ENCODE measurements around the gene TBC1D30. TPM values are rescaled to one million over a fixed set of nuclear protein-coding genes. Genes with fewer than 3 reads are reported as not detected.
"Not testable (repeated sequence)": the region's sequence is repeated elsewhere in the genome, so short reads cannot be mapped to it uniquely, and the experiment has no call there.

Gene TBC1D30
- total RNA-seq, 8 experiments from 2014 or later, result 0.09 to 18.5 (median 5.4) TPM

GRCh38 chr12:64793610-64794009, 30.8 kb upstream of the TBC1D30 start:
- H3K27ac ChIP-seq, result no peak overlapping the region
- in situ Hi-C loops (cut with MboI; ENCODE audit: low pct_unique_long_range_greater_than_20kb in 2 of 9, low sequenced_read_pairs in 9 of 9, unreplicated experiment in 9 of 9), result loop anchor here in 1 of 9 experiments (25.0 kb wide), 1 partner anchor 319 kb away; the partner anchor contains the start of gene WIF1
- ATAC-seq (replicated peaks in 6 of 8), result no peak
- H3K4me1 ChIP-seq (replicated peaks in 1 of 2), result no peaks in the 10 kb centered on the region
- no peak overlapping the region for H3K4me3 ChIP-seq
- 11 to 67% (median 44%) methylated on average over 1 to 3 of the region's 3 CpGs; no CpG with 5 or more reads in 4 of the 10 experiments for WGBS, 10 experiments

GRCh38 chr12:64794305-64794704, 30.1 kb upstream of the TBC1D30 start:
- Histone ChIP-seq H3K4me3 (no peak overlapping the region), H3K4me1 (replicated peaks in 1 of 2) (no peaks in the 10 kb centered on the region), H3K27ac (no peak overlapping the region)
- no peak for ATAC-seq (replicated peaks in 6 of 8)
- 0 to 90% (median 49%) methylated on average over 1 to 3 of the region's 3 CpGs; no CpG with 5 or more reads in 2 of the 10 experiments for WGBS, 10 experiments
- in situ Hi-C loops (cut with MboI; ENCODE audit: low pct_unique_long_range_greater_than_20kb in 2 of 9, low sequenced_read_pairs in 9 of 9, unreplicated experiment in 9 of 9), result loop anchor here in 1 of 9 experiments (25.0 kb wide), 1 partner anchor 318 kb away; the partner anchor contains the start of gene WIF1

- WGBS, 10 experiments, result 42 to 100% (median 52%) methylated on average over 1 to 5 of the region's 5 CpGs
- in situ Hi-C loops (cut with MboI; ENCODE audit: low pct_unique_long_range_greater_than_20kb in 2 of 9, low sequenced_read_pairs in 9 of 9, unreplicated experiment in 9 of 9), result loop anchor here in 1 of 9 experiments (25.0 kb wide), 1 partner anchor 316 kb away; the partner anchor contains the start of gene WIF1
- Histone ChIP-seq H3K4me3 (no peak overlapping the region), H3K27ac (no peak overlapping the region), H3K4me1 (replicated peaks in 1 of 2) (no peaks in the 10 kb centered on the region)
- ATAC-seq (replicated peaks in 6 of 8), result peak; percentile 36 to 97 (median 64)
Measured at GRCh38 chr12:64796205-64796845, 28.1 kb upstream of the TBC1D30 start.

- Histone ChIP-seq H3K4me1 (replicated peaks in 1 of 2) (no peaks in the 10 kb centered on the region), H3K27ac (no peak overlapping the region), H3K4me3 (no peak overlapping the region)
- peak in 3 of 8 experiments; percentile 26 to 81 (median 64) for ATAC-seq (replicated peaks in 6 of 8)
- in situ Hi-C loops (cut with MboI; ENCODE audit: low pct_unique_long_range_greater_than_20kb in 2 of 9, low sequenced_read_pairs in 9 of 9, unreplicated experiment in 9 of 9), result loop anchor here in 1 of 9 experiments (25.0 kb wide), 1 partner anchor 315 kb away; the partner anchor contains the start of gene WIF1
- WGBS, 10 experiments, result 60 to 100% (median 83%) methylated on average over 1 of the region's 1 CpG; no CpG with 5 or more reads in 6 of the 10 experiments
Measured at GRCh38 chr12:64797156-64797555, 27.3 kb upstream of the TBC1D30 start.

GRCh38 chr12:64798165-64798564, 26.3 kb upstream of the TBC1D30 start:
- in situ Hi-C loops (cut with MboI; ENCODE audit: low pct_unique_long_range_greater_than_20kb in 2 of 9, low sequenced_read_pairs in 9 of 9, unreplicated experiment in 9 of 9), result loop anchor here in 1 of 9 experiments (25.0 kb wide), 1 partner anchor 314 kb away; the partner anchor contains the start of gene WIF1
- H3K4me1 ChIP-seq (replicated peaks in 1 of 2), result no peaks in the 10 kb centered on the region
- H3K4me3 ChIP-seq, result no peak overlapping the region
- no peak overlapping the region for H3K27ac ChIP-seq
- no peak for ATAC-seq (replicated peaks in 6 of 8)

GRCh38 chr12:64800640-64801039, 23.8 kb upstream of the TBC1D30 start:
- Histone ChIP-seq H3K27ac (no peak overlapping the region), H3K4me3 (no peak overlapping the region), H3K4me1 (replicated peaks in 1 of 2) (no peaks in the 10 kb centered on the region)
- 10 to 85% (median 69%) methylated on average over 1 to 5 of the region's 5 CpGs for WGBS, 10 experiments
- in situ Hi-C loops (cut with MboI; ENCODE audit: low pct_unique_long_range_greater_than_20kb in 2 of 9, low sequenced_read_pairs in 9 of 9, unreplicated experiment in 9 of 9), result no loop called here
- ATAC-seq (replicated peaks in 6 of 8), result no peak

GRCh38 chr12:64801381-64801780, 23.1 kb upstream of the TBC1D30 start:
- in situ Hi-C loops (cut with MboI; ENCODE audit: low pct_unique_long_range_greater_than_20kb in 2 of 9, low sequenced_read_pairs in 9 of 9, unreplicated experiment in 9 of 9), result no loop called here
- 0 to 100% (median 51%) methylated on average over 1 to 2 of the region's 2 CpGs; no CpG with 5 or more reads in 6 of the 10 experiments for WGBS, 10 experiments
- no peak overlapping the region for H3K27ac ChIP-seq
- no peak overlapping the region for H3K4me3 ChIP-seq
- H3K4me1 ChIP-seq (replicated peaks in 1 of 2), result no peaks in the 10 kb centered on the region
- no peak for ATAC-seq (replicated peaks in 6 of 8)

- peak in 4 of 8 experiments; percentile 28 to 84 (median 54) for ATAC-seq (replicated peaks in 6 of 8)
- H3K4me1 ChIP-seq (replicated peaks in 1 of 2); H3K27ac ChIP-seq; H3K4me3 ChIP-seq; in situ Hi-C loops (cut with MboI; ENCODE audit: low pct_unique_long_range_greater_than_20kb in 2 of 9, low sequenced_read_pairs in 9 of 9, unreplicated experiment in 9 of 9): not testable (repeated sequence)
- 0 to 28% (median 3%) methylated on average over 1 to 4 of the region's 8 CpGs; no CpG with 5 or more reads in 2 of the 10 experiments for WGBS, 10 experiments
Measured at GRCh38 chr12:64802180-64802775, 22.2 kb upstream of the TBC1D30 start.

GRCh38 chr12:64806173-64806572, 18.3 kb upstream of the TBC1D30 start:
- Histone ChIP-seq H3K27ac (no peak overlapping the region), H3K4me3 (no peak overlapping the region), H3K4me1 (replicated peaks in 1 of 2) (no peaks in the 10 kb centered on the region)
- ATAC-seq (replicated peaks in 6 of 8), result no peak
- in situ Hi-C loops (cut with MboI; ENCODE audit: low pct_unique_long_range_greater_than_20kb in 2 of 9, low sequenced_read_pairs in 9 of 9, unreplicated experiment in 9 of 9), result no loop called here
- WGBS, 10 experiments, result 14 to 100% (median 80%) methylated on average over 1 to 2 of the region's 2 CpGs; no CpG with 5 or more reads in 1 of the 10 experiments

- peak in 2 of 8 experiments; percentile 87 to 88 for ATAC-seq (replicated peaks in 6 of 8)
- H3K27ac ChIP-seq, result no peak overlapping the region
- H3K4me3 ChIP-seq, result no peak overlapping the region
- 32 to 90% (median 76%) methylated on average over 2 to 7 of the region's 7 CpGs for WGBS, 10 experiments
- in situ Hi-C loops (cut with MboI; ENCODE audit: low pct_unique_long_range_greater_than_20kb in 2 of 9, low sequenced_read_pairs in 9 of 9, unreplicated experiment in 9 of 9), result no loop called here
- no peaks in the 10 kb centered on the region for H3K4me1 ChIP-seq (replicated peaks in 1 of 2)
Measured at GRCh38 chr12:64806593-64807460, 17.6 kb upstream of the TBC1D30 start.

GRCh38 chr12:64808110-64808509, 16.3 kb upstream of the TBC1D30 start:
- 0 to 68% (median 55%) methylated on average over 2 to 5 of the region's 5 CpGs; no CpG with 5 or more reads in 1 of the 10 experiments for WGBS, 10 experiments
- Histone ChIP-seq H3K4me3 (no peak overlapping the region), H3K27ac (no peak overlapping the region), H3K4me1 (replicated peaks in 1 of 2) (no peaks in the 10 kb centered on the region)
- in situ Hi-C loops (cut with MboI; ENCODE audit: low pct_unique_long_range_greater_than_20kb in 2 of 9, low sequenced_read_pairs in 9 of 9, unreplicated experiment in 9 of 9), result no loop called here
- ATAC-seq (replicated peaks in 6 of 8), result no peak

- in situ Hi-C loops (cut with MboI; ENCODE audit: low pct_unique_long_range_greater_than_20kb in 2 of 9, low sequenced_read_pairs in 9 of 9, unreplicated experiment in 9 of 9), result no loop called here
- Histone ChIP-seq H3K4me1 (replicated peaks in 1 of 2) (no peaks in the 10 kb centered on the region), H3K4me3 (no peak overlapping the region), H3K27ac (no peak overlapping the region)
- no peak for ATAC-seq (replicated peaks in 6 of 8)
- 20 to 100% (median 75%) methylated on average over 1 of the region's 1 CpG; no CpG with 5 or more reads in 5 of the 10 experiments for WGBS, 10 experiments
Measured at GRCh38 chr12:64810831-64811230, 13.6 kb upstream of the TBC1D30 start.

- Histone ChIP-seq H3K27ac (no peak overlapping the region), H3K4me1 (replicated peaks in 1 of 2) (no peaks in the 10 kb centered on the region), H3K4me3 (no peak overlapping the region)
- 0 to 100% (median 53%) methylated on average over 1 to 3 of the region's 3 CpGs; no CpG with 5 or more reads in 2 of the 10 experiments for WGBS, 10 experiments
- in situ Hi-C loops (cut with MboI; ENCODE audit: low pct_unique_long_range_greater_than_20kb in 2 of 9, low sequenced_read_pairs in 9 of 9, unreplicated experiment in 9 of 9), result no loop called here
- no peak for ATAC-seq (replicated peaks in 6 of 8)
Measured at GRCh38 chr12:64813723-64814122, 10.7 kb upstream of the TBC1D30 start.
